WTC11 (cell line): ENCODE data around the gene RAB1A. TPM values are rescaled to one million over a fixed set of nuclear protein-coding genes. Genes with fewer than 3 reads are reported as not detected.
A peak's percentile ranks its signal among the peaks of the same experiment; 100 is the strongest.

ENCODE experiments used
- ATAC-seq: fragments of 200-7000 bp; cut with Tn5 transposase; 2 replicates; pipeline ENCODE4 v1.10.0; 2021; ENCODE audit warnings: mild to moderate bottlenecking, moderate library complexity
- CTCF ChIA-PET: fragments of 300-600 bp; sonication (Branson Sonifier 250); formaldehyde crosslinking; loops from one replicate; lab custom pipeline; 2021; ENCODE audit warnings: antibody characterized with exemption; lab: Charles Lee
- POLR2A ChIA-PET: fragments of 350-600 bp; sonication (Branson Sonifier 250); formaldehyde crosslinking; loops from one replicate; lab custom pipeline; 2021; ENCODE audit warnings: antibody characterized with exemption; lab: Charles Lee
- DNase-seq: peaks from one replicate; pipeline ENCODE4 v3.0.0; 2021; ENCODE audit warnings: low spot score
- H3K27ac Mint-ChIP-seq: 2 replicates; pipeline ENCODE4 v1.8.0; 2021; ENCODE audit warnings: mixed read lengths
- H3K27me3 Mint-ChIP-seq: 2 replicates; pipeline ENCODE4 v1.8.0; 2021; ENCODE audit warnings: low read depth, mild to moderate bottlenecking, moderate library complexity, mixed read lengths
- H3K36me3 Mint-ChIP-seq: 2 replicates; pipeline ENCODE4 v1.8.0; 2021; ENCODE audit warnings: mixed read lengths
- H3K4me1 Mint-ChIP-seq: 2 replicates; pipeline ENCODE4 v1.8.0; 2022; ENCODE audit warnings: mixed read lengths
- H3K4me3 Mint-ChIP-seq: 2 replicates; pipeline ENCODE4 v1.8.0; 2021; ENCODE audit warnings: mild to moderate bottlenecking, moderate library complexity, mixed read lengths
- H3K9me3 Mint-ChIP-seq: 2 replicates; pipeline ENCODE4 v1.8.0; 2021; ENCODE audit warnings: mixed read lengths
- ARID4B ChIP-seq: sonication (generic); formaldehyde crosslinking; IDR thresholded peaks from 2 replicates; pipeline ENCODE4 v1.8.0; 2023; ENCODE audit warnings: missing genetic modification reagents, mild to moderate bottlenecking, borderline replicate concordance
- ATF1 ChIP-seq: sonication (generic); formaldehyde crosslinking; IDR thresholded peaks from 2 replicates; pipeline ENCODE4 v1.8.1; 2023; ENCODE audit warnings: mild to moderate bottlenecking, moderate library complexity, missing genetic modification reagents
- CREM ChIP-seq: sonication (generic); formaldehyde crosslinking; IDR thresholded peaks from 2 replicates; pipeline ENCODE4 v1.8.1; 2022; ENCODE audit warnings: mild to moderate bottlenecking, missing genetic modification reagents, moderate library complexity
- HMGA2 ChIP-seq: fragments of 250-450 bp; sonication (Bioruptor Pico); IDR thresholded peaks from 2 replicates; pipeline ENCODE4 v1.4.0; 2021; ENCODE audit warnings: mild to moderate bottlenecking, moderate library complexity
- OVOL2 ChIP-seq: fragments of 250-450 bp; sonication (Bioruptor Pico); IDR thresholded peaks from 2 replicates; pipeline ENCODE4 v1.9.0; 2021; ENCODE audit warnings: mild to moderate bottlenecking, borderline replicate concordance
- SMAD3 ChIP-seq: sonication (generic); formaldehyde crosslinking; IDR thresholded peaks from 2 replicates; pipeline ENCODE4 v1.8.0; 2022; ENCODE audit warnings: missing genetic modification reagents, mild to moderate bottlenecking, borderline replicate concordance
- TEAD4 ChIP-seq: sonication (generic); formaldehyde crosslinking; IDR thresholded peaks from 2 replicates; pipeline ENCODE4 v1.8.0; 2022; ENCODE audit warnings: mild to moderate bottlenecking, missing genetic modification reagents
- ZNF219 ChIP-seq: sonication (generic); formaldehyde crosslinking; IDR thresholded peaks from 2 replicates; pipeline ENCODE4 v1.8.0; 2023; ENCODE audit warnings: missing genetic modification reagents, mild to moderate bottlenecking, borderline replicate concordance
- ZNF281 ChIP-seq: sonication (generic); formaldehyde crosslinking; IDR thresholded peaks from 2 replicates; pipeline ENCODE4 v1.8.0; 2023; ENCODE audit warnings: mild to moderate bottlenecking, missing genetic modification reagents
- ZNF396 ChIP-seq: fragments of 250-450 bp; sonication (Bioruptor Pico); IDR thresholded peaks from 2 replicates; pipeline ENCODE4 v1.8.0; 2021; ENCODE audit warnings: mild to moderate bottlenecking, moderate library complexity, borderline replicate concordance
- ZSCAN18 ChIP-seq: fragments of 250-450 bp; sonication (Bioruptor Pico); IDR thresholded peaks from 2 replicates; pipeline ENCODE4 v2.1.2; 2022; ENCODE audit warnings: mild to moderate bottlenecking, moderate library complexity
- total RNA-seq: library from RNA; stranded (reverse); gene quantifications from 3 replicates; pipeline ENCODE4 v1.2.3, GENCODE V29; 2021
- TF ChIP-seq, protein P1 (sequence below): sonication (generic); formaldehyde crosslinking; IDR thresholded peaks from 2 replicates; pipeline ENCODE4 v1.8.1; 2022; ENCODE audit warnings: low read depth, missing genetic modification reagents, borderline replicate concordance

Gene RAB1A
- total RNA-seq, 1 experiment from 2014 or later = 114 TPM

DNA sequence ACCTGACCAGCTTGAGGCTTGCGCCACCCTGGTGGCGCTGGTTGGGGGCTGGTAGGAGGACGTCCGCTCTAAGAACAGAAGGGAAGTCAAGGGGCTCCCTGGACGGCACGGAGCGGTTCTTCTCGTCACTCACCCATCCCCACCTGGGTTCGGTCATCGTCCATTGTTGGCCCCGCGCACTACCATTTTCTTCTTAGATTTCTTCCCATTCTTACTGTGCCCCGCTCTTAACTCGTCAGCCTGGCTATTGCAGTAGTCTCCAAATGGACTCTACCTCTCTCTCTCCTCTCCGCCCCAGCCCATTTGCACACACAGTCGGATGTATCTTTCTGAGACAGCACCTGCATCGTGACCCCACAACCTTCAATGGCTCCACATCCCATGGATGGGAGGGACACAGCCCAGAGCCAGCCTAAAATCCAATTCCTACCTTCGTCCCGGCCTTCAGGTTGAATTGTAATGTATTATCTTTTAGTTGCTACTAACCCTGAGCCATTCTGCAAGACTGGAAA lies 814 bp upstream of the RAB1A start (continued):
- TF ChIP-seq, protein P1, sequence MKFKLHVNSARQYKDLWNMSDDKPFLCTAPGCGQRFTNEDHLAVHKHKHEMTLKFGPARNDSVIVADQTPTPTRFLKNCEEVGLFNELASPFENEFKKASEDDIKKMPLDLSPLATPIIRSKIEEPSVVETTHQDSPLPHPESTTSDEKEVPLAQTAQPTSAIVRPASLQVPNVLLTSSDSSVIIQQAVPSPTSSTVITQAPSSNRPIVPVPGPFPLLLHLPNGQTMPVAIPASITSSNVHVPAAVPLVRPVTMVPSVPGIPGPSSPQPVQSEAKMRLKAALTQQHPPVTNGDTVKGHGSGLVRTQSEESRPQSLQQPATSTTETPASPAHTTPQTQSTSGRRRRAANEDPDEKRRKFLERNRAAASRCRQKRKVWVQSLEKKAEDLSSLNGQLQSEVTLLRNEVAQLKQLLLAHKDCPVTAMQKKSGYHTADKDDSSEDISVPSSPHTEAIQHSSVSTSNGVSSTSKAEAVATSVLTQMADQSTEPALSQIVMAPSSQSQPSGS (CRISPR knock-in tag) = no peak
- TF ChIP-seq OVOL2 (CRISPR knock-in tag) = no peak
- no peak for TF ChIP-seq ZSCAN18 (CRISPR knock-in tag)
- TF ChIP-seq SMAD3 = no peak
- no peak for TF ChIP-seq ZNF219 (CRISPR knock-in tag)
- no peak for TF ChIP-seq ZNF281 (CRISPR knock-in tag)
- TF ChIP-seq CREM (CRISPR knock-in tag) = no peak

DNA sequence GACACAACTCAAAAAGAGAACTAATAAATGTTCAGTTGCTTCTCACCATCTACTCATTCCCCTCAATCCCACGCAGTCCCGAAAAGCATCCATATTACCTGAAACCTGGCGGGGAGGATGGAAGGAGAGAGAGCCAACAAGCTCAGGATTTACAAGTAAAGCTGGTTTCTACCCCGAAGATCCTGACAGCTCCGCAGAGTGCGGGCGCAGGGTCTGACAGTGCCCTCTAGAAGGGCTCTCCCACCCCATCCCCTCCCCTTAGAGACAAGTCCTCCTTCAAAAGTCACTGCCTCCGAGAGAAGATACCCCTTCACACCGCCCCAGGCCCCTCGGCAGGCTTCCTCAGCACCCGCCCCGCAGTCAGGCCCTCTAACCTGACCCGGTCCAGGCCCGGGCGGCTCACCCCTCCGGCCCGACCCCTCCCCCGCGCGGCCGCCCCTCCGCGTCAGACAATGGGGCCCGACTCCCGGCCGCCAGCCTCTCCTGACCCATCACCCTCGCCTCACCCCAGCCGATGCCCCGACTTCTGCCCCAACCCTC lies 550 bp downstream of the RAB1A start:
- H3K27ac Mint-ChIP-seq = peak overlapping the region; percentile 99
- no peaks in the 10 kb centered on the region for H3K27me3 Mint-ChIP-seq
- peak; percentile 2 for ATAC-seq
- no peaks in the 10 kb centered on the region for H3K9me3 Mint-ChIP-seq
- CTCF ChIA-PET = interaction anchor here (0.5 to 3.0 kb wide), 23 partner anchors 9 to 343 kb away, joined by 3 to 20 read pairs (median 5); partner anchors contain the start of genes ACTR2 and CEP68
- POLR2A ChIA-PET = interaction anchor here (0.5 to 2.0 kb wide), 11 partner anchors 9 to 475 kb away, joined by 3 to 15 read pairs (median 3); partner anchors contain the start of genes ACTR2, CEP68 and SERTAD2
- TF ChIP-seq ZNF396 = no peak
- TF ChIP-seq TEAD4 = no peak
- TF ChIP-seq ATF1 = no peak
- 0 out of 2 replicates have a peak, but pooled peaks have one; percentile 18 for TF ChIP-seq ARID4B
- TF ChIP-seq HMGA2 (CRISPR knock-in tag) = no peak
- peak overlapping the region; percentile 100 for H3K4me3 Mint-ChIP-seq
- peak; percentile 44 for DNase-seq
- peaks cover 2% of the 10 kb centered on the region; the same call in 1 of the 2 replicates for H3K36me3 Mint-ChIP-seq
- H3K4me1 Mint-ChIP-seq = peaks cover 46% of the 10 kb centered on the region
